Central memory CD8-positive, alpha-beta T cell (primary cell): Measurements from ENCODE around the gene CDCA4.
A peak's percentile ranks its signal among the peaks of the same experiment; 100 is the strongest.

ENCODE experiments used
- ATAC-seq: fragments of 150-1000 bp; cut with Tn5 transposase; replicated peaks from 2 replicates; pipeline ENCODE4 v1.10.0; 2022; ENCODE audit warnings: mild to moderate bottlenecking, moderate FRiP score, moderate number of reproducible peaks; ENCODE audit not compliant: poor library complexity, severe bottlenecking; ENCODE audit errors: extremely low read depth
- DNase-seq, 2 donors: peaks; one replicate each; pipeline ENCODE4 v3.0.0; 2021; ENCODE audit warnings: low spot score in 2 of 2
- H3K27ac Mint-ChIP-seq: one replicate; pipeline ENCODE4 v1.8.0; 2022; ENCODE audit warnings: low read depth, mild to moderate bottlenecking, moderate library complexity, mixed read lengths
- H3K27me3 Mint-ChIP-seq: one replicate; pipeline ENCODE4 v1.8.0; 2022; ENCODE audit warnings: mixed read lengths
- H3K36me3 Mint-ChIP-seq: one replicate; pipeline ENCODE4 v1.8.0; 2022; ENCODE audit warnings: mild to moderate bottlenecking, moderate library complexity, mixed read lengths; ENCODE audit not compliant: insufficient read depth
- H3K4me1 Mint-ChIP-seq: one replicate; pipeline ENCODE4 v1.8.0; 2022; ENCODE audit warnings: mixed read lengths
- H3K4me3 Mint-ChIP-seq: one replicate; pipeline ENCODE4 v1.8.0; 2022; ENCODE audit warnings: mild to moderate bottlenecking, moderate library complexity, mixed read lengths
- H3K9me3 Mint-ChIP-seq: one replicate; pipeline ENCODE4 v1.8.0; 2022; ENCODE audit warnings: mixed read lengths

CDCA4 gene

GRCh38 chr14:105013150-105013785 lies 7.6 kb downstream of the CDCA4 start:
- Mint-ChIP-seq H3K36me3 (peaks cover 28% of the 10 kb centered on the region), H3K27ac (peak overlapping the region; percentile 78), H3K4me3 (peak overlapping the region; percentile 90), H3K27me3 (no peaks in the 10 kb centered on the region), H3K4me1 (peaks cover 61% of the 10 kb centered on the region), H3K9me3 (no peaks in the 10 kb centered on the region)
- no peak for DNase-seq
- no peak for ATAC-seq

- ATAC-seq: no peak
- DNase-seq: no peak
- Mint-ChIP-seq H3K4me3 (peak overlapping the region; percentile 90), H3K27me3 (no peaks in the 10 kb centered on the region), H3K27ac (no peak overlapping the region), H3K9me3 (no peaks in the 10 kb centered on the region), H3K36me3 (peaks cover 27% of the 10 kb centered on the region), H3K4me1 (peaks cover 52% of the 10 kb centered on the region)
Observed at GRCh38 chr14:105012171-105012985, 8.5 kb downstream of the CDCA4 start.

GRCh38 chr14:105011312-105011990 lies 9.4 kb downstream of the CDCA4 start:
- Mint-ChIP-seq H3K27me3 (no peaks in the 10 kb centered on the region), H3K36me3 (peaks cover 29% of the 10 kb centered on the region), H3K27ac (no peak overlapping the region), H3K4me3 (no peak overlapping the region), H3K9me3 (no peaks in the 10 kb centered on the region), H3K4me1 (peaks cover 45% of the 10 kb centered on the region)
- DNase-seq (no peak), ATAC-seq (no peak)

GRCh38 chr14:105010891-105011291 lies 10.0 kb downstream of the CDCA4 start:
- Mint-ChIP-seq H3K4me3 (no peak overlapping the region), H3K36me3 (peaks cover 31% of the 10 kb centered on the region), H3K27ac (no peak overlapping the region), H3K4me1 (peaks cover 40% of the 10 kb centered on the region), H3K27me3 (no peaks in the 10 kb centered on the region), H3K9me3 (no peaks in the 10 kb centered on the region)
- DNase-seq: no peak
- ATAC-seq: no peak

- Mint-ChIP-seq H3K4me3 (no peak overlapping the region), H3K27me3 (no peaks in the 10 kb centered on the region), H3K27ac (no peak overlapping the region), H3K9me3 (no peaks in the 10 kb centered on the region), H3K4me1 (peaks cover 32% of the 10 kb centered on the region), H3K36me3 (peaks cover 30% of the 10 kb centered on the region)
- DNase-seq: no peak
- no peak for ATAC-seq
Observed at GRCh38 chr14:105010106-105010505, 10.8 kb downstream of the CDCA4 start.

GRCh38 chr14:105007593-105008264 lies 13.2 kb downstream of the CDCA4 start:
- peaks cover 29% of the 10 kb centered on the region for H3K36me3 Mint-ChIP-seq
- no peak for ATAC-seq
- no peak for DNase-seq

GRCh38 chr14:105006831-105007592 lies 13.9 kb downstream of the CDCA4 start:
- H3K4me1 Mint-ChIP-seq: peaks cover 3% of the 10 kb centered on the region
- no peaks in the 10 kb centered on the region for H3K9me3 Mint-ChIP-seq
- H3K4me3 Mint-ChIP-seq: no peak overlapping the region
- DNase-seq (no peak), ATAC-seq (no peak)
- H3K27ac Mint-ChIP-seq: peak overlapping the region; percentile 53
- no peaks in the 10 kb centered on the region for H3K27me3 Mint-ChIP-seq
- H3K36me3 Mint-ChIP-seq: peaks cover 28% of the 10 kb centered on the region

More at GRCh38 chr14:105007593-105008264, 13.2 kb downstream of the CDCA4 start:
- Mint-ChIP-seq H3K4me1 (peaks cover 9% of the 10 kb centered on the region), H3K4me3 (no peak overlapping the region), H3K27me3 (no peaks in the 10 kb centered on the region), H3K27ac (no peak overlapping the region), H3K9me3 (no peaks in the 10 kb centered on the region)

GRCh38 chr14:105005929-105006830 lies 14.7 kb downstream of the CDCA4 start:
- H3K27me3 Mint-ChIP-seq: no peaks in the 10 kb centered on the region
- ATAC-seq: no peak
- H3K36me3 Mint-ChIP-seq: peaks cover 23% of the 10 kb centered on the region
- no peak for DNase-seq
- H3K27ac Mint-ChIP-seq: peak overlapping the region; percentile 53
- H3K9me3 Mint-ChIP-seq: no peaks in the 10 kb centered on the region
- H3K4me3 Mint-ChIP-seq: no peak overlapping the region
- H3K4me1 Mint-ChIP-seq: no peaks in the 10 kb centered on the region

GRCh38 chr14:105005329-105005928 lies 15.5 kb downstream of the CDCA4 start:
- no peaks in the 10 kb centered on the region for H3K9me3 Mint-ChIP-seq
- DNase-seq (no peak), ATAC-seq (no peak)
- H3K4me1 Mint-ChIP-seq: no peaks in the 10 kb centered on the region
- no peak overlapping the region for H3K27ac Mint-ChIP-seq
- H3K36me3 Mint-ChIP-seq: peaks cover 17% of the 10 kb centered on the region
- H3K4me3 Mint-ChIP-seq: no peak overlapping the region
- H3K27me3 Mint-ChIP-seq: no peaks in the 10 kb centered on the region

GRCh38 chr14:104999361-104999760 lies 21.5 kb downstream of the CDCA4 start:
- H3K36me3 Mint-ChIP-seq: peaks cover 2% of the 10 kb centered on the region
- peaks cover 6% of the 10 kb centered on the region for H3K4me1 Mint-ChIP-seq
- no peak overlapping the region for H3K27ac Mint-ChIP-seq
- no peak overlapping the region for H3K4me3 Mint-ChIP-seq
- ATAC-seq (no peak), DNase-seq (no peak)
- H3K9me3 Mint-ChIP-seq: no peaks in the 10 kb centered on the region
- H3K27me3 Mint-ChIP-seq: no peaks in the 10 kb centered on the region

- ATAC-seq: no peak
Observed at GRCh38 chr14:104998801-104999200, 22.1 kb downstream of the CDCA4 start.

More at GRCh38 chr14:104998801-104999200, 22.1 kb downstream of the CDCA4 start:
- no peak overlapping the region for H3K4me3 Mint-ChIP-seq
- peaks cover 2% of the 10 kb centered on the region for H3K36me3 Mint-ChIP-seq
- H3K27ac Mint-ChIP-seq: no peak overlapping the region
- H3K4me1 Mint-ChIP-seq: peaks cover 6% of the 10 kb centered on the region
- H3K27me3 Mint-ChIP-seq: no peaks in the 10 kb centered on the region
- no peaks in the 10 kb centered on the region for H3K9me3 Mint-ChIP-seq
- DNase-seq: no peak
